Ovary (tissue), 9 donors: ENCODE data around the gene PCGF2. TPM values are rescaled to one million over a fixed set of nuclear protein-coding genes. Genes with fewer than 3 reads are reported as not detected.
"Not testable (repeated sequence)": the region's sequence is repeated elsewhere in the genome, so short reads cannot be mapped to it uniquely, and the experiment has no call there.

ENCODE experiments used
- DNase-seq, 5 donors: peaks; one replicate each; pipeline ENCODE4 v3.0.0-alpha.2; 2019 to 2020
- H3K27ac ChIP-seq, 2 donors: fragments of 200-600 bp; one replicate each; pipeline versions ENCODE4 v1.5.1 to v1.8.0; 2019 to 2022
- H3K27me3 ChIP-seq: fragments of 200-600 bp; one replicate; pipeline ENCODE4 v1.8.0; 2022
- H3K36me3 ChIP-seq: fragments of 200-600 bp; sonication (generic); one replicate; pipeline ENCODE4 v1.5.1; 2019
- H3K4me1 ChIP-seq: one replicate; pipeline ENCODE4 v1.8.1; 2013; ENCODE audit warnings: mild to moderate bottlenecking, moderate library complexity; ENCODE audit not compliant: insufficient read depth
- H3K4me3 ChIP-seq: fragments of 200-600 bp; sonication (generic); one replicate; pipeline ENCODE4 v1.5.1; 2017
- H3K9me3 ChIP-seq, 2 donors: fragments of 200-600 bp in 1 of 2; sonication (generic) in 1 of 2; one replicate each; pipeline versions ENCODE4 v1.5.1 to v1.8.1; 2013 to 2019; ENCODE audit warnings: mild to moderate bottlenecking in 1 of 2, moderate library complexity in 1 of 2
- EP300 ChIP-seq: sonication (generic); formaldehyde crosslinking; IDR thresholded peaks from one replicate; pipeline ENCODE4 v1.6.1; 2017; ENCODE audit warnings: antibody characterized with exemption
- POLR2A ChIP-seq: fragments of 450-650 bp; IDR thresholded peaks from one replicate; pipeline ENCODE4 v1.6.1; 2017; ENCODE audit warnings: antibody characterized with exemption, mild to moderate bottlenecking, moderate library complexity
- WGBS, 3 donors: extraction: QIAGEN DNeasy Blood & Tissue Kit in 1 of 3; methylation state at CpG; one replicate each; pipeline versions ENCODE4 v1.1.5 to v1.1.7; 2013 to 2017; 5-methylcytosine and 5-hydroxymethylcytosine counted together
- intact Hi-C, 4 donors: fragments of 100-400 bp; cut with DNase I; formaldehyde crosslinking; loops; one replicate each; pipeline versions ENCODE4 v1.11.0 to v1.15.1; 2022 to 2023
- polyA plus RNA-seq, 2 donors: library from polyadenylated mRNA; stranded (reverse); fragments of 200-250 nt in 1 of 2; fragments of 350-450 nt in 1 of 2; fragmentation: Illumina TruSeq in 1 of 2; extraction: RNeasy Lipid Tissue Mini Kit (QIAGEN cat#74804) in 1 of 2; gene quantifications; one replicate each; pipeline ENCODE4 v1.2.3, GENCODE V29; 2013 to 2014
- total RNA-seq, 7 donors: library from RNA; depleted of rRNA in 2 of 7; stranded (reverse); fragments of >200 nt in 2 of 7; fragmentation: NEBNext Ultra II Directional in 3 of 7; extraction: Animal tissue kit (Norgen Biotek cat#: 25700) in 3 of 7; gene quantifications; one replicate each; pipeline versions ENCODE4 v1.1.0 to v1.2.4, GENCODE V29; 2016 to 2023
- TF ChIP-seq, protein P1 (sequence below), 3 donors: fragments of 450-650 bp in 2 of 3; fragments of 200-600 bp in 1 of 3; IDR thresholded peaks; one replicate each; pipeline versions ENCODE4 v1.5.1 to v1.8.0; 2016 to 2022; ENCODE audit warnings: antibody characterized with exemption in 3 of 3, mild to moderate bottlenecking in 1 of 3
- donor health status: DM: no; HTN: no; CAD: no; lungs with moderate emphysema.
- donor health status: DM: no; HTN: no; CAD: no.
- donor health status: Bipolar disorder and iron deficiency.
- donor health status: DM: yes; HTN: yes; CAD: no.
- donor health status: DM: no; HTN: no; CAD: no.
- donor health status: DM: yes; HTN: yes; CAD: no.

The PCGF2 gene
- total and polyA plus RNA-seq, 9 donors, result 7.4 to 92.7 (median 62.3) TPM

DNA sequence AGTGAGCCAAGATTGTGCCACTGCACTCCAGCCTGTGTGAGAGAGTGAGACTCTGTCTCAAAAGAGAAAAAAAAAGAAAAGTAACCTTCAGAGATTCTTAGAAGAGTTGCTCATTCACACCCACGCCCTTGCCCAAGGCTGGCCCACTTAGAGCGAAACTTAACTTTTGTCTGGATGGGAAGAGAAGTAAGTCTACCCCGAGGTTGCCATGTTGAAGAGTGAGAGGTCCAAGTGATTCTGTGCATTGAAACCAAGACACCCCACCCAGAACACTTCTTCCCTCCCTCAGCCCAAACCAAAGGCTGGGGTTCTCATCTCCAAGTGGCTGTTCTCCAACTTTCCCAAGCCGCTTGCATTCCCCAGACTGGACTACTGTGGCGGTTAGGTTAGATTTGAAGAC lies 20.4 kb downstream of the PCGF2 start:
- WGBS, 3 donors, result 84 to 93% (median 91%) methylated on average over 5 of the region's 5 CpGs
- Histone ChIP-seq H3K27ac (no peak overlapping the region), H3K36me3 (no peaks in the 10 kb centered on the region), H3K4me1 (peaks cover 5% of the 10 kb centered on the region), H3K4me3 (no peak overlapping the region), H3K27me3 (no peaks in the 10 kb centered on the region), H3K9me3 (no peaks in the 10 kb centered on the region)
- intact Hi-C loops, result no loop called here
- TF ChIP-seq, protein P1, sequence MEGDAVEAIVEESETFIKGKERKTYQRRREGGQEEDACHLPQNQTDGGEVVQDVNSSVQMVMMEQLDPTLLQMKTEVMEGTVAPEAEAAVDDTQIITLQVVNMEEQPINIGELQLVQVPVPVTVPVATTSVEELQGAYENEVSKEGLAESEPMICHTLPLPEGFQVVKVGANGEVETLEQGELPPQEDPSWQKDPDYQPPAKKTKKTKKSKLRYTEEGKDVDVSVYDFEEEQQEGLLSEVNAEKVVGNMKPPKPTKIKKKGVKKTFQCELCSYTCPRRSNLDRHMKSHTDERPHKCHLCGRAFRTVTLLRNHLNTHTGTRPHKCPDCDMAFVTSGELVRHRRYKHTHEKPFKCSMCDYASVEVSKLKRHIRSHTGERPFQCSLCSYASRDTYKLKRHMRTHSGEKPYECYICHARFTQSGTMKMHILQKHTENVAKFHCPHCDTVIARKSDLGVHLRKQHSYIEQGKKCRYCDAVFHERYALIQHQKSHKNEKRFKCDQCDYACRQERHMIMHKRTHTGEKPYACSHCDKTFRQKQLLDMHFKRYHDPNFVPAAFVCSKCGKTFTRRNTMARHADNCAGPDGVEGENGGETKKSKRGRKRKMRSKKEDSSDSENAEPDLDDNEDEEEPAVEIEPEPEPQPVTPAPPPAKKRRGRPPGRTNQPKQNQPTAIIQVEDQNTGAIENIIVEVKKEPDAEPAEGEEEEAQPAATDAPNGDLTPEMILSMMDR (IDR thresholded peaks at IDR 0.05), result no peak
- TF ChIP-seq EP300 (no peak), POLR2A (no peak)
- DNase-seq, result no peak

DNA sequence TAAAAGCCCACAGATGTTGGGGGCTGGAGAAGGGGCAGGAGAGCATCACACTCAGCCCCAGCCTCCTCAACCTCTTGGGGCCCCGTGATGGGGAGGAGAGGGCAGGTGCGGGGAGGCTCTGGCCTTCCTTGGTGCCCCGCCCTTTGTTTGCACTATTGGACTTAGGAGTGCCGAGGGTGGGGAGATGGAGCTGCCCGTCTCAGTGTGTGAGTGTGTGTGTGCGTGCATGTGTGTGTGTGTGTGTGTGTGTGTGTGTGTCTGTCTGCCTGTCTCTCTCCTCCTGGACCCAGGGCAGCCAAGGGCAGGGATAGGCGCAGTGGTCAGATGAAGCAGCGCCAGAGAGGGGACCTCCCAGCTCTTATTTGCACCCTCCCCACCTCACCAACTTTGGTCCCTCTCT lies 22.0 kb downstream of the PCGF2 start:
- H3K27me3 ChIP-seq, H3K4me1 ChIP-seq, H3K9me3 ChIP-seq, H3K27ac ChIP-seq, H3K4me3 ChIP-seq, intact Hi-C loops, H3K36me3 ChIP-seq, DNase-seq: not testable (repeated sequence)
- WGBS, 3 donors, result 77 to 85% (median 80%) methylated on average over 7 to 8 of the region's 8 CpGs

DNA sequence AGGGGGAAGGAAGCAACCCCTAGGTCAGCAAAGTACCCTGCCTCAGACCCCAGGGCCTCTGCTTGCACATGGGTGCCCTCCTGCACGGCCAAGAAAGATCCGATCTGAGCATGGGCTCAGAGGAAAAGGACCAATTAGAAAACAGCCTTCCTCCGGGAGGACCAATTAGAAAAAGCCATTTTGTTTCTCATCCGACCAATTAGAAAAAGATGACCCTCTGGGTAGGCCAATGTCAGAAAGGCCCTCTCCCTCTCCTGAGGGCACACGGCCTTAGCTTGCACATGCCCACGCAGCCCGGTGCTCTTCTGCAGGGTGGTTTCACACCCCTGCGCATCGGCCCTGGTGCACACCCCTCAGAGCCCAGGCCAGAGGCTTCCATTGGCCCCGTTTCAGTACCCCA lies 23.1 kb downstream of the PCGF2 start:
- Histone ChIP-seq H3K4me1 (peaks cover 2% of the 10 kb centered on the region), H3K4me3 (no peak overlapping the region), H3K36me3 (no peaks in the 10 kb centered on the region), H3K27ac (no peak overlapping the region), H3K9me3 (no peaks in the 10 kb centered on the region), H3K27me3 (no peaks in the 10 kb centered on the region)
- DNase-seq, result no peak
- intact Hi-C loops, result no loop called here
- TF ChIP-seq POLR2A (no peak), EP300 (no peak)
- TF ChIP-seq, protein P1 (IDR thresholded peaks at IDR 0.05), result no peak
- 64 to 69% (median 65%) methylated on average over 10 of the region's 10 CpGs for WGBS, 3 donors

DNA sequence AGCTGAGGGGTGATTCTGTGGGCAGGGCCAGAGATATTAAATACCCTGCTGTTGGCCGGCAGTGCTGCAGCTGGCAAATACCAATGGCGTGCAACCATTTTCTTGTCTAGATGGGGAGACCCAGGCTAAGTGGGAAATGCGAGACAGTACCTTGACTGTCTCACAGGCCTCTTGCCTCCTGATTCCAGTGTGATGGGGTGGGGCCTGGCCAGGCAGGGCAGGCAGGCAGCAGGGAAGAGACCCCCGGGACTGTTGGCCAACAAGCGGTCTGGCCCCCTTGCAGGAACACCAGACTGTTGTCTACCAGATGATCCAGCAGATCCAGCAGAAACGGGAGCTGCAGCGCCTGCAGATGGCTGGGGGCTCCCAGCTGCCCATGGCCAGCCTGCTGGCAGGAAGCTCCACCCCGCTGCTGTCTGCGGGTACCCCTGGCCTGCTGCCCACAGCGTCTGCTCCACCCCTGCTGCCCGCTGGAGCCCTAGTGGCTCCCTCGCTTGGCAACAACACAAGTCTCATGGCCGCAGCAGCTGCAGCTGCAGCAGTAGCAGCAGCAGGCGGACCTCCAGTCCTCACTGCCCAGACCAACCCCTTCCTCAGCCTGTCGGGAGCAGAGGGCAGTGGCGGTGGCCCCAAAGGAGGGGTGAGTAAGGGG lies 23.7 kb downstream of the PCGF2 start:
- no peaks in the 10 kb centered on the region for H3K9me3 ChIP-seq
- WGBS, 3 donors, result 50 to 66% (median 51%) methylated on average over 14 to 16 of the region's 16 CpGs
- intact Hi-C loops, result no loop called here
- H3K36me3 ChIP-seq, result no peaks in the 10 kb centered on the region
- H3K4me1 ChIP-seq, result peaks cover 2% of the 10 kb centered on the region
- no peaks in the 10 kb centered on the region for H3K27me3 ChIP-seq
- DNase-seq, result no peak
- no peak overlapping the region for H3K27ac ChIP-seq
- no peak overlapping the region for H3K4me3 ChIP-seq
- TF ChIP-seq, protein P1 (IDR thresholded peaks at IDR 0.05), result no peak
- no peak for TF ChIP-seq POLR2A

DNA sequence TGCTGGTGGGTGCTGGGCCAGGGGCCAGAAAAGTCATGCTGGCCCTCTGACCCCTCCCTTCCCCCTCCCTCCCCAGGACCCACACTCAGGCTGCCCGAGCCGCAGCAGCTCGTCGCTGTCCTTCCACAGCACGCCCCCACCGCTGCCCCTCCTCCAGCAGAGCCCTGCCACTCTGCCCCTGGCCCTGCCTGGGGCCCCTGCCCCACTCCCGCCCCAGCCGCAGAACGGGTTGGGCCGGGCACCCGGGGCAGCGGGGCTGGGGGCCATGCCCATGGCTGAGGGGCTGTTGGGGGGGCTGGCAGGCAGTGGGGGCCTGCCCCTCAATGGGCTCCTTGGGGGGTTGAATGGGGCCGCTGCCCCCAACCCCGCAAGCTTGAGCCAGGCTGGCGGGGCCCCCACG lies 26.3 kb downstream of the PCGF2 start:
- TF ChIP-seq POLR2A, result no peak
- TF ChIP-seq, protein P1 (IDR thresholded peaks at IDR 0.05), result no peak
- no peak for TF ChIP-seq EP300
- intact Hi-C loops, result no loop called here
- WGBS, 3 donors, result 86 to 92% (median 87%) methylated on average over 10 to 16 of the region's 16 CpGs
- Histone ChIP-seq H3K36me3 (no peaks in the 10 kb centered on the region), H3K4me1 (no peaks in the 10 kb centered on the region), H3K9me3 (no peaks in the 10 kb centered on the region), H3K27me3 (no peaks in the 10 kb centered on the region), H3K27ac (no peak overlapping the region), H3K4me3 (no peak overlapping the region)
- no peak for DNase-seq
